ENCODE measurements around the gene PRR20G. TPM values are rescaled to one million over a fixed set of nuclear protein-coding genes. Genes with fewer than 3 reads are reported as not detected.

The PRR20G gene
- not detected in 2 replicates for total RNA-seq (2014; rRNA removed; shearing (Covaris generic))
- not detected in 2 replicates for polyA plus RNA-seq (2016; fragmentation: Nextera tagmentation; extraction: Ambion mirVana)

GRCh38 chr3:127287840-127288239, at the start of gene PRR20G:
PRR20G (minus strand) TSS chr3:127288046; CDS start chr3:127287365, 681 bp downstream.
- 70 to 76% methylated on average over 17 of the region's 17 CpGs for WGBS, 2 experiments (ENCODE audit: low coverage in 1 of 2, low lambda C conversion rate in 2 of 2, missing lambda C conversion rate in 2 of 2)
- Histone ChIP-seq H3K4me2 (ENCODE audit: unreplicated experiment) (no peak within 1 kb of the TSS), H3K27me3 (replicated peaks; ENCODE audit: insufficient read depth) (no peaks in the 10 kb centered on the region; the same call in 1 of the 2 replicates), H3K4me3 (no peak within 1 kb of the TSS), H2AFZ (no peak within 1 kb of the TSS), H3K9ac (no peak within 1 kb of the TSS), H4K20me1 (ENCODE audit: insufficient read depth) (no peaks in the 10 kb centered on the region), H3K79me2 (ENCODE audit: insufficient read depth) (no peaks in the 10 kb centered on the region), H3K36me3 (ENCODE audit: low read depth) (no peaks in the 10 kb centered on the region), H3K4me1 (ENCODE audit: insufficient read depth) (no peaks in the 10 kb centered on the region), H3K9me2 (ENCODE audit: insufficient read depth) (no peaks in the 10 kb centered on the region), H3F3A (ENCODE audit: insufficient read depth) (no peaks in the 10 kb centered on the region), H3K9me3 (ENCODE audit: low read depth) (no peaks in the 10 kb centered on the region), H3K27ac (no peak within 1 kb of the TSS)
- in situ Hi-C loops (cut with MboI): no loop called here
- DNase-seq: no peak
- no peak for TF ChIP-seq EZH2 (IDR thresholded peaks at IDR 0.05; ENCODE audit: insufficient read depth, poor library complexity, severe bottlenecking)
- no peak for TF ChIP-seq EZH2phosphoT487 (IDR thresholded peaks at IDR 0.05; ENCODE audit: insufficient read depth, low read depth)

DNA sequence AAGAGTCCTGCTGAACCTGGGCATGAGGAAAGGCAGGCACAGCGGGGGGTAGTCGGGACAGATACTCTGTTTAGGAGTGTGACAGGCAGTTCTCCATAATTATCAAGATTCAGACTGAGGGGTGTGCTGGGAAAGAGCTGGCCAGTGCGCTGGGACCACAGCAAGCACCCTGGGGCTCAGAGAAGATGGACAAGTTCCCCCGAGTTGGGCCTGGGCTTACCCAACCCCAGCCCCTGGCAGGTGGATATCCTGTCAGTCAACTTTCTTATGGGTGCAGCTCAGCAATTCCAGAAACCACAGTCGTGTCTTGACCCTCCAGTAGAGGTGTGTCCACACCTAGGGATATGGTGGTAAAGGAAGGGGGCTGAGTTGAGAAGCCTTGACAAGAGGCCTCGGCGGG, 49.2 kb upstream of the PRR20G start:
- H3K9me2 ChIP-seq (ENCODE audit: insufficient read depth): no peaks in the 10 kb centered on the region
- H3K9me3 ChIP-seq (ENCODE audit: low read depth): no peaks in the 10 kb centered on the region
- WGBS, 2 experiments (ENCODE audit: low coverage in 1 of 2, low lambda C conversion rate in 2 of 2, missing lambda C conversion rate in 2 of 2): 53 to 57% methylated on average over 7 of the region's 7 CpGs
- H3K27me3 ChIP-seq (replicated peaks; ENCODE audit: insufficient read depth): peaks cover 36% of the 10 kb centered on the region
- no peak for DNase-seq
- no peak overlapping the region for H3K4me2 ChIP-seq (ENCODE audit: unreplicated experiment)
- H3F3A ChIP-seq (ENCODE audit: insufficient read depth): no peaks in the 10 kb centered on the region
- H4K20me1 ChIP-seq (ENCODE audit: insufficient read depth): no peaks in the 10 kb centered on the region
- no peaks in the 10 kb centered on the region for H3K79me2 ChIP-seq (ENCODE audit: insufficient read depth)
- H3K4me3 ChIP-seq: no peak overlapping the region
- H3K4me1 ChIP-seq (ENCODE audit: insufficient read depth): no peaks in the 10 kb centered on the region
- TF ChIP-seq EZH2phosphoT487 (IDR thresholded peaks at IDR 0.05; ENCODE audit: insufficient read depth, low read depth) (no peak), EZH2 (IDR thresholded peaks at IDR 0.05; ENCODE audit: insufficient read depth, poor library complexity, severe bottlenecking) (no peak)
- no peaks in the 10 kb centered on the region for H3K36me3 ChIP-seq (ENCODE audit: low read depth)
- H3K9ac ChIP-seq: no peak overlapping the region
- no peak overlapping the region for H2AFZ ChIP-seq
- in situ Hi-C loops (cut with MboI): no loop called here
- H3K27ac ChIP-seq: no peak overlapping the region

DNA sequence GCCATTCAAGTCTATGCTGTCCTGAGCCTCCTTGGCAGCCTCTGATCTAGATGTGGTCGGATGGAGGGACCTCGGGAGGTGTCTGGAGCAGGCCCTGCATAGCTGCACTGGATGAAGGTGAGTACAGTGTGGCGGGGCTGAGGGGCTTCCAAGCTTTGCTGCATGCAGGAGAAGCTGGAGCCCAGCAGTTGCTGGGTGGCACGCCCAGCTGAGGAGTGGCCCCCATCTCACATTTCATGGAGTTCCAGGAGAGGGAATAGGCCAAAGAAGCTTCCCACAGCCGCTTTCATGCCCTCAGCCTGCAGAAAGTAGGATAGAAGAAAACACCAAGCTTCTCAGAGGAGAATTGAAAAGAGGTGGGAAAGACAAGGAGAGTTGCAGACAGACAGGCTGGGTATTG, 48.3 kb upstream of the PRR20G start:
- H2AFZ ChIP-seq: no peak overlapping the region
- no peaks in the 10 kb centered on the region for H4K20me1 ChIP-seq (ENCODE audit: insufficient read depth)
- DNase-seq: no peak
- peaks cover 36% of the 10 kb centered on the region for H3K27me3 ChIP-seq (replicated peaks; ENCODE audit: insufficient read depth)
- H3F3A ChIP-seq (ENCODE audit: insufficient read depth): no peaks in the 10 kb centered on the region
- in situ Hi-C loops (cut with MboI): no loop called here
- no peaks in the 10 kb centered on the region for H3K4me1 ChIP-seq (ENCODE audit: insufficient read depth)
- H3K9me2 ChIP-seq (ENCODE audit: insufficient read depth): no peaks in the 10 kb centered on the region
- H3K79me2 ChIP-seq (ENCODE audit: insufficient read depth): no peaks in the 10 kb centered on the region
- no peaks in the 10 kb centered on the region for H3K9me3 ChIP-seq (ENCODE audit: low read depth)
- no peak overlapping the region for H3K27ac ChIP-seq
- no peak overlapping the region for H3K9ac ChIP-seq
- H3K36me3 ChIP-seq (ENCODE audit: low read depth): no peaks in the 10 kb centered on the region
- WGBS, 2 experiments (ENCODE audit: low coverage in 1 of 2, low lambda C conversion rate in 2 of 2, missing lambda C conversion rate in 2 of 2): 14% methylated on average over 5 of the region's 5 CpGs
- no peak overlapping the region for H3K4me2 ChIP-seq (ENCODE audit: unreplicated experiment)
- no peak overlapping the region for H3K4me3 ChIP-seq
- TF ChIP-seq EZH2 (IDR thresholded peaks at IDR 0.05; ENCODE audit: insufficient read depth, poor library complexity, severe bottlenecking) (no peak), EZH2phosphoT487 (IDR thresholded peaks at IDR 0.05; ENCODE audit: insufficient read depth, low read depth) (no peak)

- no peak overlapping the region for H3K4me3 ChIP-seq
- no peak overlapping the region for H2AFZ ChIP-seq
- H3K79me2 ChIP-seq (ENCODE audit: insufficient read depth): no peaks in the 10 kb centered on the region
- no peaks in the 10 kb centered on the region for H3K9me2 ChIP-seq (ENCODE audit: insufficient read depth)
- H3K27ac ChIP-seq: no peak overlapping the region
- WGBS, 2 experiments (ENCODE audit: low coverage in 1 of 2, low lambda C conversion rate in 2 of 2, missing lambda C conversion rate in 2 of 2): 27 to 34% methylated on average over 2 of the region's 2 CpGs
- no peaks in the 10 kb centered on the region for H3F3A ChIP-seq (ENCODE audit: insufficient read depth)
- no peaks in the 10 kb centered on the region for H4K20me1 ChIP-seq (ENCODE audit: insufficient read depth)
- no peak overlapping the region for H3K9ac ChIP-seq
- H3K36me3 ChIP-seq (ENCODE audit: low read depth): no peaks in the 10 kb centered on the region
- in situ Hi-C loops (cut with MboI): no loop called here
- no peaks in the 10 kb centered on the region for H3K9me3 ChIP-seq (ENCODE audit: low read depth)
- peaks cover 5% of the 10 kb centered on the region for H3K27me3 ChIP-seq (replicated peaks; ENCODE audit: insufficient read depth)
- H3K4me2 ChIP-seq (ENCODE audit: unreplicated experiment): no peak overlapping the region
- DNase-seq: no peak
- TF ChIP-seq EZH2phosphoT487 (IDR thresholded peaks at IDR 0.05; ENCODE audit: insufficient read depth, low read depth) (no peak), EZH2 (IDR thresholded peaks at IDR 0.05; ENCODE audit: insufficient read depth, poor library complexity, severe bottlenecking) (no peak)
- no peaks in the 10 kb centered on the region for H3K4me1 ChIP-seq (ENCODE audit: insufficient read depth)
Measured at GRCh38 chr3:127330385-127330784, 42.5 kb upstream of the PRR20G start.
